KMS-11 (cell line): ENCODE data around the gene ADCY3.
A peak's percentile ranks its signal among the peaks of the same experiment; 100 is the strongest.

Experiments used
- H2AFZ ChIP-seq: fragments of 200-600 bp; sonication (generic); 2 replicates; pipeline ENCODE4 v1.6.1; 2016; ENCODE audit warnings: antibody characterized with exemption, mixed run types, low read depth
- H3K27ac ChIP-seq: fragments of 200-600 bp; sonication (generic); 2 replicates; pipeline ENCODE4 v1.6.1; 2016; ENCODE audit warnings: mild to moderate bottlenecking, mixed run types
- H3K27me3 ChIP-seq: fragments of 200-600 bp; sonication (generic); 2 replicates; pipeline ENCODE4 v1.6.1; 2017; ENCODE audit warnings: mild to moderate bottlenecking, low read depth, mixed run types, moderate library complexity; ENCODE audit not compliant: insufficient read depth
- H3K36me3 ChIP-seq: fragments of 200-600 bp; sonication (generic); 2 replicates; pipeline ENCODE4 v1.6.1; 2017; ENCODE audit warnings: mild to moderate bottlenecking, mixed run types; ENCODE audit not compliant: insufficient read depth
- H3K4me1 ChIP-seq: fragments of 200-600 bp; sonication (generic); 2 replicates; pipeline ENCODE4 v1.6.1; 2016; ENCODE audit warnings: mild to moderate bottlenecking, low read depth, mixed run types; ENCODE audit not compliant: poor library complexity, severe bottlenecking
- H3K4me2 ChIP-seq: fragments of 200-600 bp; sonication (generic); 2 replicates; pipeline ENCODE4 v1.7.0; 2016; ENCODE audit warnings: mild to moderate bottlenecking, mixed run types
- H3K4me3 ChIP-seq: fragments of 200-600 bp; sonication (generic); IDR thresholded peaks from 2 replicates; pipeline ENCODE4 v1.6.1; 2017; ENCODE audit warnings: low read depth, low read length, mixed read lengths; ENCODE audit not compliant: insufficient read depth
- H3K79me2 ChIP-seq: fragments of 200-600 bp; sonication (generic); 2 replicates; pipeline ENCODE4 v1.6.1; 2016; ENCODE audit warnings: low read depth, mixed run types; ENCODE audit not compliant: insufficient read depth
- H3K9ac ChIP-seq: fragments of 200-600 bp; sonication (generic); 2 replicates; pipeline ENCODE4 v1.6.1; 2016; ENCODE audit warnings: mild to moderate bottlenecking, mixed run types
- H4K20me1 ChIP-seq: fragments of 200-600 bp; sonication (generic); 2 replicates; pipeline ENCODE4 v1.6.1; 2016; ENCODE audit warnings: mild to moderate bottlenecking, mixed run types; ENCODE audit not compliant: insufficient read depth
- TF ChIP-seq, protein P1 (sequence below): fragments of 200-600 bp; sonication (generic); conservative IDR thresholded peaks from 2 replicates; pipeline ENCODE4 v1.6.1; 2017; ENCODE audit warnings: low read depth, mild to moderate bottlenecking, antibody characterized with exemption, low read length, moderate library complexity, mixed read lengths

ADCY3 gene

DNA sequence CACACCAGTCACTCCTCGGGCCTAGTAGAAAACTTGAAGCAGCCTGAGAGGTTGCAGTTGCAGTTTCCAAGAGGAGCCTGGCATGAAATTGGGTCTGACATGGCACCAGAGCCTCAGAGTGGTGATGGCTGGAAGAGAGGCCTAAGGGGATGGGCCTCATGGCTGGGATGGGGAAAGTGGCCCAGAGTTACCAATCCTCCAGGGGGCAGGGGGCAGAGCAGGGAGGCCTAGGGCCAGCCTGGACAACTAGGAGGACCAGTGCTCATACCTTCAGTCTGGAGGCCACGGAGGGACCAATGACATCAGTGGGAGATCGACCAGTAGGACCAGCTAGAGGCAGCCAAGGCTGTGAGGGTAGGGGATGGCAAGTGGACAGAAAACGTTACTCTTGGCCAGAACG is 15.1 kb upstream of the ADCY3 start:
- H3K27me3 ChIP-seq = no peaks in the 10 kb centered on the region
- no peaks in the 10 kb centered on the region for H3K36me3 ChIP-seq
- H3K9ac ChIP-seq = no peak overlapping the region
- no peak overlapping the region for H3K27ac ChIP-seq
- no peak overlapping the region for H3K4me3 ChIP-seq
- H3K4me1 ChIP-seq = peaks cover 21% of the 10 kb centered on the region
- TF ChIP-seq, protein P1, sequence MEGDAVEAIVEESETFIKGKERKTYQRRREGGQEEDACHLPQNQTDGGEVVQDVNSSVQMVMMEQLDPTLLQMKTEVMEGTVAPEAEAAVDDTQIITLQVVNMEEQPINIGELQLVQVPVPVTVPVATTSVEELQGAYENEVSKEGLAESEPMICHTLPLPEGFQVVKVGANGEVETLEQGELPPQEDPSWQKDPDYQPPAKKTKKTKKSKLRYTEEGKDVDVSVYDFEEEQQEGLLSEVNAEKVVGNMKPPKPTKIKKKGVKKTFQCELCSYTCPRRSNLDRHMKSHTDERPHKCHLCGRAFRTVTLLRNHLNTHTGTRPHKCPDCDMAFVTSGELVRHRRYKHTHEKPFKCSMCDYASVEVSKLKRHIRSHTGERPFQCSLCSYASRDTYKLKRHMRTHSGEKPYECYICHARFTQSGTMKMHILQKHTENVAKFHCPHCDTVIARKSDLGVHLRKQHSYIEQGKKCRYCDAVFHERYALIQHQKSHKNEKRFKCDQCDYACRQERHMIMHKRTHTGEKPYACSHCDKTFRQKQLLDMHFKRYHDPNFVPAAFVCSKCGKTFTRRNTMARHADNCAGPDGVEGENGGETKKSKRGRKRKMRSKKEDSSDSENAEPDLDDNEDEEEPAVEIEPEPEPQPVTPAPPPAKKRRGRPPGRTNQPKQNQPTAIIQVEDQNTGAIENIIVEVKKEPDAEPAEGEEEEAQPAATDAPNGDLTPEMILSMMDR = no peak
- H4K20me1 ChIP-seq = no peaks in the 10 kb centered on the region
- no peak overlapping the region for H2AFZ ChIP-seq
- no peak overlapping the region for H3K4me2 ChIP-seq
- no peaks in the 10 kb centered on the region for H3K79me2 ChIP-seq

DNA sequence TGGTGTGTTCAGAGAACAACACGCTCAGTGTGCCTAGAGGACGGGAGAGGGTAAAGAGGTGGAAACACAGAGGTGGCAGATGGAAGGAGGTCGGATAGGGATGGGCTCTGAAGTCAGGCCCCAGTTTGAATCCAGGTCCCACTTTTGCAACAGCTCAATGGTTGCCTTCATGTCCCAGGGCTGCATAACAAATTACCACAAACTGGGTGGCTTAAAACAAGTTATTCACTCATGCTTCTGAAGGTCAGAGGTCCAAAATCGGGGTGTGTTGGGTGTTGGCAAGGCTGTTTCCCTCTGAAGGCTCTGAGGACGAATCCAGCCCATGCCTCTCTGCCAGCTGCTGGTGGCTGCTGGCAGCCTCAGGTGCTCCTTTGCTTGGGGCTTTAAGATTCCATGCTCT is 12.7 kb upstream of the ADCY3 start:
- Histone ChIP-seq H2AFZ (no peak overlapping the region), H3K79me2 (no peaks in the 10 kb centered on the region), H4K20me1 (no peaks in the 10 kb centered on the region), H3K9ac (no peak overlapping the region), H3K4me1 (peaks cover 23% of the 10 kb centered on the region), H3K4me2 (no peak overlapping the region), H3K27ac (no peak overlapping the region), H3K27me3 (no peaks in the 10 kb centered on the region), H3K36me3 (no peaks in the 10 kb centered on the region), H3K4me3 (no peak overlapping the region)
- TF ChIP-seq, protein P1 = no peak

DNA sequence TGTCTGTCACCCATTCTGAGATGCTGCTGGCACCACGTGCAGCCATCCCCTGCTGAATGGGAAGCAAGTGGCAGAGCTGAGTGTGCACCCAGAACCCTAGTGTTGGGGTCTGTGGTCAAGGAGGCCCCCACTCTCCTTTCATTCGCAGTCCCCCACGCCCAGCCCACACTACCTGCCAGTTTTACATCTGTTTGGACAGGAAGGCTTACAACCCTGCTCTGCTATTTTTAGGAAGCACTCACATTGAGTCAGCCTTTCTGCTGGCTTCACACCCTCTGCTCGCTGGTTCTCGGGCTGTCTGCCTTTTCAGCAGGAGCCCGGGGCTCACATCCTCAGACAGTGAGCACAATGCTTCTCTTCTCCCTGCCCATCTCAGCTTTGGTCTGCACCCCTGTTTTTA is 10.7 kb upstream of the ADCY3 start:
- peak overlapping the region; percentile 35; the same call in 1 of the 2 replicates for H3K9ac ChIP-seq
- H3K4me2 ChIP-seq = peak overlapping the region; percentile 49

DNA sequence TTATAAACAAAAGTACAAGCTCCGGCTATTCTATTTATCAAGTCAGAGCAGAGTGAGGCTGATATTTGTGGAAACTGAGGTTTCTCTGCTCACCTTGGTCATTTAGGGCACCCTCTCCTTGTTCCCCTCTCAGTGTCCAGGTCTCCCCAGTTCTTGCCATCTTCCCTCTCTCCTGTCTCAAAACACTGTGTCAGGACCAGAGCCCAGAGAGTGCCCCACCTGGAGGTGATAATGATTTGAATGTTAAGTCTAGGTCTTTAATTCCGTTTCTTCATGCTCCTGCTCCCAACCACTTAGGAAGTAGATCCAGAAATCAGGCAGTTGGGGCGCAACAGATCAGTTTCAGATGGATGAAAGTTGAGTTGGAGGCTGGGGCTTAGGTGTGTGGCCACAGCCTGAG is 9.2 kb upstream of the ADCY3 start:
- Histone ChIP-seq H3K4me2 (no peak overlapping the region), H3K36me3 (no peaks in the 10 kb centered on the region), H3K79me2 (no peaks in the 10 kb centered on the region), H3K27ac (no peak overlapping the region), H3K4me3 (no peak overlapping the region), H2AFZ (no peak overlapping the region), H3K27me3 (no peaks in the 10 kb centered on the region), H3K4me1 (peaks cover 23% of the 10 kb centered on the region), H3K9ac (no peak overlapping the region), H4K20me1 (no peaks in the 10 kb centered on the region)
- TF ChIP-seq, protein P1 = no peak

More for the DNA sequence above, 10.7 kb upstream of the ADCY3 start:
- Histone ChIP-seq H3K27ac (peak overlapping the region; percentile 43; the same call in 1 of the 2 replicates), H3K79me2 (no peaks in the 10 kb centered on the region), H3K36me3 (no peaks in the 10 kb centered on the region), H4K20me1 (no peaks in the 10 kb centered on the region), H3K27me3 (no peaks in the 10 kb centered on the region), H3K4me3 (peak overlapping the region; percentile 53), H3K4me1 (peaks cover 23% of the 10 kb centered on the region), H2AFZ (peak overlapping the region; percentile 75)
- TF ChIP-seq, protein P1 = no peak
